ENCODE measurements around the gene GALNT9. TPM values are rescaled to one million over a fixed set of nuclear protein-coding genes. Genes with fewer than 3 reads are reported as not detected.
A peak's percentile ranks its signal among the peaks of the same experiment; 100 is the strongest.

Gene GALNT9
- total RNA-seq, 6 experiments from 2014 or later: not detected

- Histone ChIP-seq H3K4me3 (no peak overlapping the region), H3K36me3 (no peaks in the 10 kb centered on the region), H3K27me3 (no peaks in the 10 kb centered on the region), H3K4me1 (no peaks in the 10 kb centered on the region), H3K27ac (no peak overlapping the region), H3K9me3 (no peaks in the 10 kb centered on the region)
- intact Hi-C loops (cut with DNase I): no loop called here
- DNase-seq (peak in 2 of 3 donors; percentile 18 to 53), ATAC-seq (no peak)
- 65% methylated on average over 7 of the region's 33 CpGs for WGBS (ENCODE audit: insufficient coverage, low coverage, low lambda C conversion rate, missing lambda C conversion rate)
- TF ChIP-seq POLR2A (IDR thresholded peaks at IDR 0.05): no peak
Measured at GRCh38 chr12:132170637-132171292, 158.6 kb downstream of the GALNT9 start.

DNA sequence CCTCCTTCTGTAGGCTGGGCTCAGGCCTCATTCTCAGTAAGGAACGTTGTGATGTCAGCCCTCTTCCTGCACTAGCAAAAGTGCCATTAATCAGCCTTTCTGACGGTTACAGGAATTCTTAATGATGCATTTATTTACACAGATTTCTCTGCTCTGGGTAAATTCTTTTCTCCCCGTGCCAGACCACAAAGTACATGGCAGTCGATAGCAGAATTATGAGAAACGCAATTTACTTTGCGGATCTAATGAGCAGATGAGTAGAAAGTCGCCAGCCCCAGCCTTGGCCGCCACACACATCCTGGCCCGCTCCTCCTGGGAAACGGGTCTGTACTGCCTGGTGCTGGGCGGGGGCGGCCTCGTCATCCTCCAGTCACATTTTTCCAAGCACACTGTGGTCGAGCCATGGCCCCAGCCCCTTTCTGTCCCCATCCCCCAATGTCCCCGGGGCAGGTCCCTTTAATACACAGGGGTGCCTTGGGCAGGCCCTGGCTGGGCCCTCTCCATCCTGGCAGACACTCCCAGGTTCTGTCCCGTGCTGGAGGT lies 159.2 kb downstream of the GALNT9 start:
- H3K9me3 ChIP-seq: no peaks in the 10 kb centered on the region
- H3K4me3 ChIP-seq: no peak overlapping the region
- H3K27me3 ChIP-seq: no peaks in the 10 kb centered on the region
- DNase-seq: peak in 2 of 3 donors; percentile 24 to 44
- 7% methylated on average over 5 of the region's 16 CpGs for WGBS (ENCODE audit: insufficient coverage, low coverage, low lambda C conversion rate, missing lambda C conversion rate)
- no peak overlapping the region for H3K27ac ChIP-seq
- peak in 1 of 4 donors; percentile 15 for ATAC-seq
- TF ChIP-seq, protein P1, sequence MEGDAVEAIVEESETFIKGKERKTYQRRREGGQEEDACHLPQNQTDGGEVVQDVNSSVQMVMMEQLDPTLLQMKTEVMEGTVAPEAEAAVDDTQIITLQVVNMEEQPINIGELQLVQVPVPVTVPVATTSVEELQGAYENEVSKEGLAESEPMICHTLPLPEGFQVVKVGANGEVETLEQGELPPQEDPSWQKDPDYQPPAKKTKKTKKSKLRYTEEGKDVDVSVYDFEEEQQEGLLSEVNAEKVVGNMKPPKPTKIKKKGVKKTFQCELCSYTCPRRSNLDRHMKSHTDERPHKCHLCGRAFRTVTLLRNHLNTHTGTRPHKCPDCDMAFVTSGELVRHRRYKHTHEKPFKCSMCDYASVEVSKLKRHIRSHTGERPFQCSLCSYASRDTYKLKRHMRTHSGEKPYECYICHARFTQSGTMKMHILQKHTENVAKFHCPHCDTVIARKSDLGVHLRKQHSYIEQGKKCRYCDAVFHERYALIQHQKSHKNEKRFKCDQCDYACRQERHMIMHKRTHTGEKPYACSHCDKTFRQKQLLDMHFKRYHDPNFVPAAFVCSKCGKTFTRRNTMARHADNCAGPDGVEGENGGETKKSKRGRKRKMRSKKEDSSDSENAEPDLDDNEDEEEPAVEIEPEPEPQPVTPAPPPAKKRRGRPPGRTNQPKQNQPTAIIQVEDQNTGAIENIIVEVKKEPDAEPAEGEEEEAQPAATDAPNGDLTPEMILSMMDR (IDR thresholded peaks at IDR 0.05): no peak
- no peak for TF ChIP-seq POLR2A (IDR thresholded peaks at IDR 0.05)
- intact Hi-C loops (cut with DNase I): no loop called here
- H3K36me3 ChIP-seq: no peaks in the 10 kb centered on the region
- no peaks in the 10 kb centered on the region for H3K4me1 ChIP-seq

DNA sequence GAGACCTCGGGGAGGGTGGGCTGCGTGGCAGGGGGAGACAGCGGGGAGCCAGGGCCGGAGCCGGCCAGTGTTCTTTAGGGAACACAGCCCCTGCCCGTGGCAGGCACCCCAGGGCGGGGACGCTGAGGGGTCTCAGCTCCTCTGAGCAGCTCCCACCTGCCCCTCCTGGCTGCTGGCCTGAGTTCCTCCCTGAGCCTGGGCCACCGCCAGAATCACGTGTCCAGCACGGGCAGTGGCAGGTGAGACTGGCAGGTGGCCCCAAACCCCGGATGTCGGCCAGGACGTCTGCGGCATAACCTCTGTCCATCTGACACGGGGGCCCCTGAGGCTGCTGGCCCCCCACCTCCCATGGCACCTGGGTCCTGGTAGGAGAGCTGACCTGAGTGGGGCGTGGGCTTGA lies 160.0 kb downstream of the GALNT9 start:
- intact Hi-C loops (cut with DNase I): no loop called here
- WGBS (ENCODE audit: insufficient coverage, low coverage, low lambda C conversion rate, missing lambda C conversion rate): no CpG with 5 or more reads among the region's 17 CpGs
- no peak overlapping the region for H3K4me3 ChIP-seq
- no peak for TF ChIP-seq POLR2A (IDR thresholded peaks at IDR 0.05)
- TF ChIP-seq, protein P1 (IDR thresholded peaks at IDR 0.05): no peak
- H3K4me1 ChIP-seq: no peaks in the 10 kb centered on the region
- peak in 1 of 4 donors; percentile 16 for ATAC-seq
- no peaks in the 10 kb centered on the region for H3K9me3 ChIP-seq
- no peaks in the 10 kb centered on the region for H3K36me3 ChIP-seq
- no peak overlapping the region for H3K27ac ChIP-seq
- peak in 2 of 3 donors; percentile 12 to 37 for DNase-seq
- H3K27me3 ChIP-seq: no peaks in the 10 kb centered on the region

DNA sequence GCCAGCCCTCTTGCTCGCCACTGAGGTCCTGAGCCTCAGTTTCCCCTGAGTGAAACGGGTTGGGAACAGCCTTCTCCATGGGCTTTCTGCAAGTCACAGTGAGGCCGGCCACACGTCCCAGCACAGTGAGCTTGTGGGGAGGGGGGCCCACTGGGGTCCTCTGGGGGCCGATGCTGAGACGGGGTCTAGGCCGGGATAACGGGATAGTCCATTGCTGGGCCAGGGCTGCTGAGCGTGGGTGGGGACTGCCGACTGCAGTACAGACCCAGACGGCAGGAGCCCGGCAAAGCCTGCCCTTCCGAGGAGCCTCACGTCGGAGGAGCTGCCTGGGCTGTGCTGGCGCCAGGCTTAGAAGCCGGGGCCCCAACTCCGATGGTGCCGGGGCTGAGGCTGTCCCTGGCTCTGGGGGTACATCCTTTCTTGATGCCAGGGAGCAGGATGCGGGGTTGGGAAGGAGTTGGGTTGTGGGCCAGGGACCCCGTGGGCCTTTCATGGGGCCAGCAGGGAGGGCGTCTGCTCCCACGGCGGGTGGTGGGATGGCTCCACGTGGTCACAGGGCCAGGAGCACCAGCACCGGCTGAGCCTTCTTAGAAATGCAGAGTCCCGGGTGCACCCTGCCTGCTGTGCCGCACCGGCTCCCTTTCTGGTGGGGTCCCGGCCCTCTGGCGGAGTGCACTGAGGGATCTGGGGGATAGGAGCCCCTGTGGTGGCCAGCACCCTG lies 160.9 kb downstream of the GALNT9 start:
- H3K27ac ChIP-seq: no peak overlapping the region
- H3K27me3 ChIP-seq: no peaks in the 10 kb centered on the region
- no peak overlapping the region for H3K4me3 ChIP-seq
- H3K9me3 ChIP-seq: no peaks in the 10 kb centered on the region
- H3K4me1 ChIP-seq: no peaks in the 10 kb centered on the region
- no peak for TF ChIP-seq POLR2A (IDR thresholded peaks at IDR 0.05)
- TF ChIP-seq, protein P1 (IDR thresholded peaks at IDR 0.05): no peak
- DNase-seq (peak in 2 of 3 donors; percentile 16 to 49), ATAC-seq (no peak)
- WGBS (ENCODE audit: insufficient coverage, low coverage, low lambda C conversion rate, missing lambda C conversion rate): 87% methylated on average over 3 of the region's 31 CpGs
- intact Hi-C loops (cut with DNase I): no loop called here
- no peaks in the 10 kb centered on the region for H3K36me3 ChIP-seq

All from right lobe of liver (tissue), 6 donors.